OCI-LY1 (cell line): Measurements from ENCODE around the gene CCDC71.

Experiments
- H2AFZ ChIP-seq: fragments of 200-600 bp; sonication (generic), shearing (Covaris generic); 2 replicates; pipeline ENCODE4 v1.6.0; 2014; ENCODE audit warnings: antibody characterized with exemption, mild to moderate bottlenecking, low read length
- H3F3A ChIP-seq: fragments of 200-600 bp; sonication (generic), shearing (Covaris generic); 2 replicates; pipeline ENCODE4 v1.6.0; 2014; ENCODE audit warnings: mild to moderate bottlenecking, antibody characterized with exemption, low read length, moderate library complexity; ENCODE audit not compliant: insufficient read depth
- H3K27ac ChIP-seq: fragments of 200-600 bp; sonication (generic); 2 replicates; pipeline ENCODE4 v1.5.1; 2014; ENCODE audit warnings: low read length, mixed run types, mild to moderate bottlenecking, low read depth; ENCODE audit not compliant: poor library complexity, severe bottlenecking
- H3K27me3 ChIP-seq: fragments of 200-600 bp; sonication (generic); 2 replicates; pipeline ENCODE4 v1.6.0; 2014; ENCODE audit warnings: antibody characterized with exemption, mild to moderate bottlenecking, low read length, moderate library complexity; ENCODE audit not compliant: insufficient read depth
- H3K36me3 ChIP-seq: fragments of 200-600 bp; sonication (generic); 2 replicates; pipeline ENCODE4 v1.6.1; 2014; ENCODE audit warnings: mild to moderate bottlenecking, antibody characterized with exemption, low read length, moderate library complexity, mixed read lengths; ENCODE audit not compliant: insufficient read depth
- H3K4me1 ChIP-seq: fragments of 200-600 bp; sonication (generic); 2 replicates; pipeline ENCODE4 v1.5.1; 2014; ENCODE audit warnings: mild to moderate bottlenecking, low read length, moderate library complexity; ENCODE audit not compliant: insufficient read depth, severe bottlenecking
- H3K4me2 ChIP-seq: fragments of 200-600 bp; sonication (generic), shearing (Covaris generic); 2 replicates; pipeline ENCODE4 v1.6.1; 2014; ENCODE audit warnings: low read length
- H3K4me3 ChIP-seq: fragments of 200-600 bp; sonication (generic); 2 replicates; pipeline ENCODE4 v1.5.1; 2014; ENCODE audit warnings: low read length, low read depth, mild to moderate bottlenecking, mixed read lengths; ENCODE audit not compliant: poor library complexity, severe bottlenecking
- H3K79me2 ChIP-seq: fragments of 200-600 bp; shearing (Covaris generic); 2 replicates; pipeline ENCODE4 v1.6.1; 2016; ENCODE audit warnings: mixed run types, low read length, mixed read lengths; ENCODE audit not compliant: insufficient read depth
- H3K9ac ChIP-seq: fragments of 200-600 bp; sonication (generic), shearing (Covaris generic); 2 replicates; pipeline ENCODE4 v1.6.1; 2014; ENCODE audit warnings: mild to moderate bottlenecking, low read length, mixed read lengths
- H3K9me2 ChIP-seq: fragments of 200-600 bp; sonication (generic), shearing (Covaris generic); 2 replicates; pipeline ENCODE4 v1.6.1; 2014; ENCODE audit warnings: low read depth, mild to moderate bottlenecking, low read length, mixed read lengths
- H3K9me3 ChIP-seq: fragments of 200-600 bp; shearing (Covaris generic); 2 replicates; pipeline ENCODE4 v1.6.1; 2014; ENCODE audit warnings: low read length, mixed read lengths
- H4K20me1 ChIP-seq: fragments of 200-600 bp; sonication (generic), shearing (Covaris generic); 2 replicates; pipeline ENCODE4 v1.6.0; 2016; ENCODE audit warnings: mild to moderate bottlenecking, low read length; ENCODE audit not compliant: insufficient read depth
- EZH2 ChIP-seq: fragments of 200-600 bp; sonication (generic), shearing (Covaris generic); IDR thresholded peaks from 2 replicates; pipeline ENCODE4 v1.8.0; 2017; ENCODE audit warnings: borderline replicate concordance, mixed run types, mild to moderate bottlenecking, antibody characterized with exemption, low read length, moderate library complexity, mixed read lengths
- TF ChIP-seq, protein P1 (sequence below): fragments of 200-600 bp; sonication (generic), shearing (Covaris generic); IDR thresholded peaks from 2 replicates; pipeline ENCODE4 v1.5.1; 2017; ENCODE audit warnings: mild to moderate bottlenecking, antibody characterized with exemption, low read length, moderate library complexity, mixed read lengths

CCDC71 gene

DNA sequence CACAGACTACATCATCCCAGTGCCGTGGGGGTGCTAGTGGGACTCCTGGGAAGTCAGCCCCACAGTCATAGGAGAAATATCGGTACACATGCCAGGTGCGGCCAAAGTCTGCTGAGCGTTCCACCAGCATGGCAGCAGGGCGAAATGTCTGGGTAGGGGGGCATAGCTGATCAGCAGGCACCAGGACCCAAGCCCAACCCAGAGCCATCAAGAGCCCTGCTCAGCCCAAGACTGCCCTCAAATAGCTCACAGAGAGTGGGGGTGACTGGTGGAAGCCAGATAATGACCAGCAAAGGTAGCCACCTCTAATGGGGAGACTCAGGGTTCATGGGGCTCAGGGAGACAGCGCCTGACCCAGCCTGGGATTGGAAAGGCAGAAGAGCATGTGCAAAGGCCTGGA lies 34.6 kb downstream of the CCDC71 start:
- Histone ChIP-seq H2AFZ (no peak overlapping the region), H3K27me3 (peaks cover 4% of the 10 kb centered on the region; the same call in 1 of the 2 replicates), H3K9me3 (no peaks in the 10 kb centered on the region), H3K4me2 (no peak overlapping the region), H3K4me1 (no peaks in the 10 kb centered on the region), H3K36me3 (no peaks in the 10 kb centered on the region), H3K4me3 (no peak overlapping the region), H3K9me2 (no peaks in the 10 kb centered on the region), H3K79me2 (no peaks in the 10 kb centered on the region), H4K20me1 (no peaks in the 10 kb centered on the region), H3K9ac (no peak overlapping the region), H3K27ac (no peak overlapping the region), H3F3A (no peaks in the 10 kb centered on the region)
- TF ChIP-seq, protein P1, sequence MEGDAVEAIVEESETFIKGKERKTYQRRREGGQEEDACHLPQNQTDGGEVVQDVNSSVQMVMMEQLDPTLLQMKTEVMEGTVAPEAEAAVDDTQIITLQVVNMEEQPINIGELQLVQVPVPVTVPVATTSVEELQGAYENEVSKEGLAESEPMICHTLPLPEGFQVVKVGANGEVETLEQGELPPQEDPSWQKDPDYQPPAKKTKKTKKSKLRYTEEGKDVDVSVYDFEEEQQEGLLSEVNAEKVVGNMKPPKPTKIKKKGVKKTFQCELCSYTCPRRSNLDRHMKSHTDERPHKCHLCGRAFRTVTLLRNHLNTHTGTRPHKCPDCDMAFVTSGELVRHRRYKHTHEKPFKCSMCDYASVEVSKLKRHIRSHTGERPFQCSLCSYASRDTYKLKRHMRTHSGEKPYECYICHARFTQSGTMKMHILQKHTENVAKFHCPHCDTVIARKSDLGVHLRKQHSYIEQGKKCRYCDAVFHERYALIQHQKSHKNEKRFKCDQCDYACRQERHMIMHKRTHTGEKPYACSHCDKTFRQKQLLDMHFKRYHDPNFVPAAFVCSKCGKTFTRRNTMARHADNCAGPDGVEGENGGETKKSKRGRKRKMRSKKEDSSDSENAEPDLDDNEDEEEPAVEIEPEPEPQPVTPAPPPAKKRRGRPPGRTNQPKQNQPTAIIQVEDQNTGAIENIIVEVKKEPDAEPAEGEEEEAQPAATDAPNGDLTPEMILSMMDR = no peak

DNA sequence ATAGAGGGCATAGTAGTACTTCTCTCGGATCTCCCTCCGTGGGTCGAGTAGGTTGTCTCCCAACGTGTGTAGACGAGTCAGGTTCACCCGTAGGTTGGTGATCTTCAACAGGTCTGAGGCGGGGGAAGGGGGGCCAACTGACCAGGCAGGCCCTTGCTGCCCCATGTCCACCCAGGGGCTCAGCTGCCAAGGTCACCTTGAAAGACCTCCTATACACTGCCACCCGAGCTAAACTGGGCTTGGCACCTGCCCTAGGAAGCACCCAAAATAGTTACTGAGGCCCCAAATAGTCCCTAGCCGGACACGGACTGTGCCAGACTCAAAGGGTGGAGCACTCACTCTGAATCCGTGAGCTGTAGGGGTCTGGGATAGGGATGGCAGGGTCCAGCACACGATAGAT lies 35.1 kb downstream of the CCDC71 start:
- Histone ChIP-seq H3K36me3 (no peaks in the 10 kb centered on the region), H3K27ac (no peak overlapping the region), H3K27me3 (peaks cover 4% of the 10 kb centered on the region; the same call in 1 of the 2 replicates), H3F3A (no peaks in the 10 kb centered on the region), H3K9me2 (no peaks in the 10 kb centered on the region), H2AFZ (no peak overlapping the region), H3K79me2 (no peaks in the 10 kb centered on the region), H3K9ac (no peak overlapping the region), H3K9me3 (no peaks in the 10 kb centered on the region), H3K4me2 (no peak overlapping the region), H3K4me3 (no peak overlapping the region), H3K4me1 (no peaks in the 10 kb centered on the region), H4K20me1 (no peaks in the 10 kb centered on the region)
- TF ChIP-seq, protein P1 = no peak
- no peak for TF ChIP-seq EZH2

DNA sequence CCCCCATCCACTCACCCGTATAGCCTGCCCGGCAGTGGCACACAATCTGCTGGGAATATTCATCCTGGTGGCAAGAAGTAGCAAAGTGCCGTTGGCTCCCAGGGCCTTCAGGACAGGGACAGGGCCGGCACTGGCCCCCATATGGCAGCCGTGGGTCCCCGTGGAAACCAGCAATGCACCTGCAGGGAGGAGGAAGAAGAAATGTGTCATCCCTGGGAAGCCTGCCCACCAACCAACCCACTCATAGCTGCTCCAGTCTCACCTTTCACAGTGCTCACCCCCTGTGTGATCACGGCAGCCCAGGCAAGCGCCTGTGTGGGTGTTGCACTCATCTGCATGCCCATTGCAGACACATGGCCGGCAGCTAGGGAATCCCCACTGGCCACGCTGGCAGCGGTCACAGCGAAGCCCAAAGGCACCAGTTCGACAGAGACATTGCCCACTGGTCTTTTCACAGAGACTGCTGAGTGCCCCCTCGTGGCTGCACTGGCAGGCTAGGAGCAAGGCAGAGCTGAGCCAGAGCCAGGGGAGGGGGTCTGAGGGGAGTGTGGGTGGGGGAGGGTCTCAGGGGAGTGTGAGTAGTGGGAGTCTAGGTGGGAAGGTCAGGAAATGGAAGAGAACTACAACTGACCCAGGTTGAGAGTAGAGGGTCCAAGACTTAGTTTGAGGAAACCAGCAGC lies 41.0 kb downstream of the CCDC71 start:
- Histone ChIP-seq H3K4me2 (no peak overlapping the region), H3K9me3 (no peaks in the 10 kb centered on the region), H3K9me2 (no peaks in the 10 kb centered on the region), H3K4me1 (peaks cover 9% of the 10 kb centered on the region), H4K20me1 (no peaks in the 10 kb centered on the region), H3K27ac (no peak overlapping the region), H3K27me3 (no peaks in the 10 kb centered on the region), H3F3A (no peaks in the 10 kb centered on the region), H2AFZ (no peak overlapping the region), H3K9ac (no peak overlapping the region), H3K79me2 (no peaks in the 10 kb centered on the region), H3K36me3 (no peaks in the 10 kb centered on the region), H3K4me3 (no peak overlapping the region)
- no peak for TF ChIP-seq EZH2
- TF ChIP-seq, protein P1 = peak; percentile 68
